GM15510 (cell line): Measurements from ENCODE around the gene NOG.

ENCODE experiments used
- POLR2A ChIP-seq: IDR thresholded peaks from 3 replicates; pipeline ENCODE4 v1.6.1; 2011; ENCODE audit warnings: borderline replicate concordance; ENCODE audit not compliant: insufficient read length; ENCODE audit errors: extremely low read depth

Gene NOG

DNA sequence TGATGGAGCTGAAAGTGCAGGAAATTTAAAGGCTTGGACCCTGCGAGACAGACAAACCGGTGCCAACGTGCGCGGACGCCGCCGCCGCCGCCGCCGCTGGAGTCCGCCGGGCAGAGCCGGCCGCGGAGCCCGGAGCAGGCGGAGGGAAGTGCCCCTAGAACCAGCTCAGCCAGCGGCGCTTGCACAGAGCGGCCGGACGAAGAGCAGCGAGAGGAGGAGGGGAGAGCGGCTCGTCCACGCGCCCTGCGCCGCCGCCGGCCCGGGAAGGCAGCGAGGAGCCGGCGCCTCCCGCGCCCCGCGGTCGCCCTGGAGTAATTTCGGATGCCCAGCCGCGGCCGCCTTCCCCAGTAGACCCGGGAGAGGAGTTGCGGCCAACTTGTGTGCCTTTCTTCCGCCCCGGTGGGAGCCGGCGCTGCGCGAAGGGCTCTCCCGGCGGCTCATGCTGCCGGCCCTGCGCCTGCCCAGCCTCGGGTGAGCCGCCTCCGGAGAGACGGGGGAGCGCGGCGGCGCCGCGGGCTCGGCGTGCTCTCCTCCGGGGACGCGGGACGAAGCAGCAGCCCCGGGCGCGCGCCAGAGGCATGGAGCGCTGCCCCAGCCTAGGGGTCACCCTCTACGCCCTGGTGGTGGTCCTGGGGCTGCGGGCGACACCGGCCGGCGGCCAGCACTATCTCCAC, at the start of gene NOG:
Gene NOG, plus strand, starts transcription at position 54 of the 674 bp plus-strand sequence. Its CDS starts 525 bp downstream, at position 579.
- no peak for TF ChIP-seq POLR2A

GRCh38 chr17:56545106-56545505, 48.4 kb upstream of the NOG start:
- no peak for TF ChIP-seq POLR2A

GRCh38 chr17:56545930-56546329, 47.6 kb upstream of the NOG start:
- no peak for TF ChIP-seq POLR2A

- no peak for TF ChIP-seq POLR2A
These were observed 44.8 kb upstream of the NOG start for GRCh38 chr17:56548661-56549060.

DNA sequence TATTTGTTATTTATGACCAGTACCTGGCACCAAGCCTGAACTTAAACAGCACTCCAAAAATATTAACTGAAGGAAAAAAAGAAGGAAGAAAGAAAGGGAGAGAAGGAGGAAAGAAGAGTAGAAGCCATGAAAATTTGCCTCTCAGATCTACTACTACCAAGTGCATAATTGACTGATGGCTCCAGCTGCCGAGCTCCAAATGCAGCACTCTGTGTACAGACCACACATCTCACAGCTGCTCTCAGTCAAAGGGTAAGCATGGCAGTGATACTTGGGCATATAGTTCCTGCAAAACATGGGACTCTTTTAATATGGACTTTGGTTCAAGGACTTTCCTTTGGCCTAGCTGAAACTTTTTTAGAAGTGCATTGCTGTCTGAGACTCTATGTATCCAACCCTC, 44.0 kb upstream of the NOG start:
- TF ChIP-seq POLR2A, result no peak

DNA sequence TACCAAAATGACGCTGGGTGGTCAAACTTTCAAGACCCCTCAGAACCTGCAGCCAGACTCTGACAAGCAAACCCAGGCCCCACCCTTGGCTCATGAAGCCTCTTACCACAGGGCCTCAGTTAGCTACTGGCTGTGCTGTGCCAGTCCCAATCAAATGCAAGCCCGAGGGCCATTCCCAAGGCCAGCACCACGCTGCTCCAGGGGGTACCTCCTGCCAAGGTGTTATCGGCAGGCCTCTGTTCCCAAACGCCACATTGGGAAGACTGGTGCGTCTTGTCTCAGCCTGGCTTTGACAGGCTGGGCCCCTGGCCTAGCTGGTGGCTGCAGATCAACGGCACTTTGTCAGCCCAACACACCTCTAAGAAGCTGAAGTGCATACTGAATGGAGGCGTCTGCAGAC, 35.8 kb upstream of the NOG start:
- no peak for TF ChIP-seq POLR2A

DNA sequence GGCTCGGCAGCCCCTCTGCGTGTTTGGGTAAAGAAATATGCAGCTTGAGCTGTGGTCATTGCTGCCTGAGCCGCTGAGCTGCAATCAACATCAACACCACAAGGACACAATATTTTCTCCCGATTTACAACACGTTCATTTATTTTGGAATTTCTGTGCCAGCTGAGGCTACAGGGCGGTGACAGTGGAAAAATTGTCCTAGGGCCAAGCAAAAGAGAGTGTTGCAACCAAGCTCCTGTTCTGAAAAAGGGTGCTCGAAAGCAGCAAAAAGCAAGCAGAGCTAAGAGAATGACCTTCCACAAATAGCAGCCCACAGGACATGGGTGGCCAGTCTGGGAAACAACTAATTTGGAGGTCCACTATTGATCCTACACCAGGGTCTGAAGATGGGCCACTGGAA, 35.4 kb upstream of the NOG start:
- no peak for TF ChIP-seq POLR2A

DNA sequence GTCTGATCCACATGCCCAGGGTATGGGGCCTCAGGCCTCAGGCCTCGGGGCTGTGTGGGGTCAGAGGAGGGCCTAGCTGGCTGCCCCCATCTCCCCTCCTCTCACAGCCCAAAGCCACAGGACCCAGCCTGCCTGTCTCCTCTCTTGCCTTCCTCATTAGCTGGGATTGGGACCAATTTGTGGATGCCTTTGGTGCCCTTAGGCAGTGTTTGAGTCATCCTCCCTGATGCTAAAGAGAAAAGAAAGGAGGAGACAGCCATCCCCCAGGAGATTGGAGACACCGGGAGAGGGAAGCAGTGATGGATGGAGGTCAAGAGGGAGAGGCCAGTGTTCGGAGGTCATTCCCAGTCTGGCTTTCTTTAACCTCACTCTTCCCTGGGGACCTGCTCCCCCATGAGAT, 23.3 kb upstream of the NOG start:
- no peak for TF ChIP-seq POLR2A

DNA sequence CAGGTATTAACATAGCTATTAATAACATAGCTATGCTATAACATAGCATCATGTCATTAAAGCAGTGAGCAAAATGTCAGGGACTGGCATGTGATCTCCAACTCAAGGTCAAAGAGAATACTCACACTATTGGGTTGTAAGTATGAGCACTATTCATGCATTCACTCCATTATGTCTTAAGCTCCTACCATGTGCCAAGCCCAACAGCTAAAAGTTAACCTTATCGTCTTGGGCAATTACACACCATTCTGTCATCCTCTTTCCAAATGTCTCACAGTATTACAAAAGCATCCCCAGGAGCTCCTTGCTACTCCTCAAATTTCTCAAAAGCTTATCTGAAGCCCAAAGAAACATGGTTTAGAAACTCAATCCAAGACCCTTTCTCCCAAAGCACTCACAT, 22.0 kb upstream of the NOG start:
- no peak for TF ChIP-seq POLR2A

DNA sequence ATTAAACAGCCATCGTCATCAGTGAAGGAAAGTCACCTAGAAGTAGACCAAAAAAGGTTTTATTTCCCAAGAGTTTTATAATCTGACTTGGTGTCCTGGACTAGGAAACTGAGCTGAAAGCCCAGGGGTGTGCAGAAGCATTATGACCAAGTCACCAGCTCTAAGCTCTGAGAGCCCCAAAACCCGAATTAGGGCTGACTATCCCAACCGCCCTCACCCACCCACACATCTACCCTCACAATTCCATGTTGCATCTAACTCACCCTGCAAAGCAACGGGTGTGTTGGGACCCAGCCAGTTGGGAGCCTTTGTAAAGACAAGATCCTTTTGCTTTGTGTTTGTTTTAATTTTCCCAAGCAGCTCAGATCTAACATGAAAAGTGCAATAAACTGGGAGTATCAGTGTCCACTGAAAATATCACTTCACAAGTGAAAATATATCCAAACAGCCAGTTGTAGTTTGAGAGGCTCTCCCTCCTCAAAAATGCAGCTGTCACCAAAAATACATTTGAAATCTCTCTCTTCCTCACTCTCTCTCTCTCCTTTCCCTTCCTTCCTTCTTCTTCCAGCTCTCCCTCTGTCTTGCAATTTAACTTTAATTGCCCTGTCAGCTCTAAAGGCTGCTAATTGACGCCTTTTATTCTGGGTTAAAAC, 16.2 kb upstream of the NOG start:
- TF ChIP-seq POLR2A, result no peak

- no peak for TF ChIP-seq POLR2A
These were observed 15.7 kb upstream of the NOG start for GRCh38 chr17:56577843-56578204.

DNA sequence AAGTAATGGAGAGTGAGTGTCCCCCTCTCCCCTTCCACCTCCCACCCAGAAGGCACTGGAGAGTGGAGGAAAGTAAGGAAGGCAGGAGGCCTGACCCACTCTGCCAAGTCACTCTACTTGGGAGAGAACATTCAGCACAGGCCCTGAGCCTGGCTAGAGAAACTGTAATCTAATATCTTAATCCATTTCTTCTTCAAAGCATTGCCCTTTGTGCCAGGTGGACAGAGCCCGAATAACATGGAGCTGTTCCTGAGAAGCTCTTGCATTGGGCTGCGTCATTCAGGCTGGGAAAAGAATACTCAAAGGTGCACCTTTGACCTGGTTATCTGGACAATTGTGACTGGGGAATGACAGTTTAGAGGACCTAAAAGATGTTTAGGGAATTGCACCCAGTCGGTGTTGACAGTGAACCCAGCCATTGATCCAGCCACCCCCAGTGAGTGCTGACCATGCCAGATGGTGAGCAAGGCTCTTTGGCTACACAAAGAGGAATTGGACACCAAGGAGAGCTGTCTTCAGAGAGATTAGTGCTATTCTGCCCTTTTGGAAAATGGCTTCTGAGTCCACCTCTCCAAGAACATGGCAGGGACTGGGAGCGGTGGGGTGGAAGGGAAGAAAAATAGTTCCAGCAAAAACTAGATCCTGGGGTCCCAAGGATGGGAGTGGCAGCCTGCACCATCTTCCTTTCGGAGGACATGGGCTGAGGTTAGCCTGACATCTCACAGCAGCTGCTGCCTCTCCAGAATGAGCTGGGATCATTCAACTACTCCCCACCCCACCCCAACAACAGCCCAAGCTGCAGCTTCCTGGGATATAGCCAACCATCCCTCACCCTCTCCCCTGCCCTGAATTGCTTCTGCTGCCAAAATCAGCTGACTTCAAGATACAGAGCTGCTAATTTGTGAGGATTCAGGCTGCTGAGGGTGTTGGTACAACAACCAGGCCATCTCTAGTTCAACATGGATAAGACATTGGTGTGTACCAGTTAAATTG, 11.6 kb upstream of the NOG start:
- no peak for TF ChIP-seq POLR2A

- no peak for TF ChIP-seq POLR2A
These were observed 9.7 kb upstream of the NOG start for GRCh38 chr17:56583772-56584171.

- no peak for TF ChIP-seq POLR2A
These were observed 6.2 kb upstream of the NOG start for GRCh38 chr17:56587298-56587697.

DNA sequence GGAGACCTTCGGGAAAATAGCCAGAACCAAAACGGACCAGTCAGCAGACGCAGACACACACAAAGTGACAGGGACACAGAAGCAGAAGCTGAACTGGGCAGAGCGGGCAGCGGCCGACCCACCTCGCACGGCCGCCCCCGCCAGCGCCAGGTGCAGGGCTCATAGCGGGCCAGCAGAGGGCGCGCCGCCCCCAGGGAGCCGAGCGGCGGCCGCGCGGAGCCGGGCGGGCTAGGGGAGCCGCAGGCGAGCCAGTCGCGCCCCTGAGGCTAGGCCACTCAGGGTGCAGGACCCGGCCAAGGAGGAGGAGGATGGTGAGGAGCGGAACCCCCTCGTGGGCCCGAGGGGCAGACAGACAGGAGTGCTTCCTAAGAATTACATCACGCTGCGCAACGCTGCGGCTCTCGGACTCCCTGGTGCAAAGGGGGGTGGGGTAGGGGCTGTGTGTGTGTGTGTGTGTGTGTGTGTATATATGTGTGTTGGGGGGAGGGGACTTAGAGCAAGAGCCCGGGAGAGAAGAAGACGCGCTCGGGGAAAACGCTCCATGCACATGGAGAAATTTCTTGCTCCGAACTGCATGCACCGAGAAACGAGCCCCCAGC, 913 bp upstream of the NOG start:
- no peak for TF ChIP-seq POLR2A

DNA sequence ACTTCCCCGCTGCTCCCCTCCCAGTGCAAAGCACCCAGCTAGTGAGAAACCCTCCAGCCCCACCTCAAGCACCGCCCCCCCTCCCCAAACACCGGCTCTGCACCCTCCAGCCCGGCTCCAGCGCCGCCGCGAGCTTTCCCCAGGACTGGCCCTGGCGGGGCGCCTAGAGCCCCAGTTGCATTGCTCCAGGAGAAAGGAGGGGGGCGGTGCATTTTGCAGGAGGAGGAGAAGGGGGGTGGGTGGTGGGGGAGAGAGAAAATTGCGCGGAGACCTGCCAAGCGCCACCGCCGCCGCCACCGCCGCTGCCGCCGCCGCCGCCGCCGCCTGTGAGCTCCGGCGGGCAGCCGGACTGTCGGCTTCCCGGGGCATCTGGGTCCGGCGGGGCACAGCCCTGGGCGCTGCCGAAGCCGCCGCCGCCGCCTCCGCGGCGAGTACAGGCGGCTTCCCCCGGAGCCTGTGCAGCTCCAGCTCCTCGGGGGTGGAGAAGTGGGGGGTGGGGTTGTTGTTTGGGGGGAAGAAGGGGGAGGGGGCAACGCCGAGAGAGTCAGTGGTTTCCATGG, 333 bp upstream of the NOG start:
- TF ChIP-seq POLR2A, result no peak
